HG02981 (cell line): Measurements from ENCODE around the gene BTBD8.

Experiments used
- ATAC-seq: cut with Tn5 transposase; IDR thresholded peaks from one replicate; pipeline ENCODE4 v1.9.1; 2021; ENCODE audit warnings: mild to moderate bottlenecking, moderate library complexity; ENCODE audit not compliant: unreplicated experiment

Gene BTBD8

DNA sequence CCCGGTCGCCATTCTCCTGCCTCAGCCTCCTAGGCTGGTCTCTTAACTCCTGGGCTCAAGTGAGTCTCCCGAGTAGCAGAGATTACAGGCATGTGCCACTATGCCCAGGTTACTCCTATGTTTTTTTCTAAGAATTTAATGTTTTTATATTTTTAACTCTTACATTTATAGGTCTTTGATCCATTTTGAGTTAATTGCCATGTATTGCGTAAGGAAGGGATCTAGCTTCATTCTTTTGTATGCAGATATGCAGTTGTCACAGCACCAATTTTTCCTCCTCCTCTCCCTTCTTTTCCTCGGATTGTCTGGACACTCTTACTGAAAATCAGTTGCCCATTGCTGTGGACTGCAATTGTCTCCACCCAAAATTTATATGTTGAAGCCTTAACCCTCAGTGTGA lies 11.5 kb downstream of the BTBD8 start:
- no peak for ATAC-seq

DNA sequence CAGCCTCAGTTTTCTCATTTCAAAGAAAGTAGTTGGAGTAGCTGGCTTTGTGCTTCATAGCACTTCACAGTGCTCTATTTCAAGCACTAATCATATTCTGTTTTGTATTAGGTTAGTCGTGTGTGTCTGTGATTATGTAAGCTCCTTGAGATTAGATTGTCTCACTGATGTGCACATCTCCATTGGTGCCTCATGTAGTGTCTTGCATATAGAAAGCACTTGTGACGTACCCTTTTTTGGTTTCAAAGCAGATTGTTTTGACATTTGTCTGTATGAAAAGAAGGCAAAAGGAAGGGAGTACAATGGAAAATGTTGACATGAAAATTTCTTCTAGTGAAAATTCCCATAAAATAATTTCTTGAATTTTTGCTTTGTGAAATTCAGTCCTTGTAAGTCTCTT lies 13.9 kb downstream of the BTBD8 start:
- ATAC-seq, result no peak

DNA sequence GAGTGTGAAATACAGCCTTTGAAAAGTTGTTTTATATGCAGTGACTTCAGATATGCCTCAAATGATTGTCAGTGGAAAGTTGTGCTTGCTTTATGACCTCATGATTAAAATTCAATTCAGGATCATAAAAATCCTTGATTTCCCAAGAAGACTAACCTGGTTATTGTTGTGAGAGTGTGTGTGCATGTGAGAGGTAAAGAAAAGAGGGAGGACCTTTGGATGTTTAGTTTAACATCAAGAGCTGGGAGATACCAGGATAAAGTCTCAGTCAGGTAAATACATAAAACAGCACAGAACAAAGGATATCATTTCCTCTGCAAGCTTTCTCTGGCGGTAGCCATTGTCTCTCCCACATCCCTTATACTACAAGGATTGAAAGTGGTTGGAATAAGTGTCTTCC lies 14.4 kb downstream of the BTBD8 start:
- ATAC-seq, result no peak

DNA sequence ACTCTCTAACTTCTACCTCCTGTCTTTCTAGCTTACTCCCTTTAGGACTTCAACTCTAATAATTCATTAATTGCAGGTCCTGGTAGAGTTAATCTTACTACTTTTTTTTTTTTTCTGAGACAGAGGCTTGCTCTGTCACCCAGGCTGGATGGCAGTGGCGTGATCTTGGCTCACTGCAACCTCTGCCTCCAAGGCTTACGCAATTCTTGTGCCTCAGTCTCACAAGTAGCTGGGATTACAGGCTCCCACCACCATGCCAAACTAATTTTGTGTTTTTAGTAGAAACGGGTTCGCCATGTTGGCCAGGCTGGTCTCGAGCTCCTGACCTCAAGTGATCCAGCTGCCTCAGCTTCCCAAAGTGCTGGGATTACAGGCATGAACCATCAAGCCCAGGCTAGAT lies 15.7 kb downstream of the BTBD8 start:
- no peak for ATAC-seq

DNA sequence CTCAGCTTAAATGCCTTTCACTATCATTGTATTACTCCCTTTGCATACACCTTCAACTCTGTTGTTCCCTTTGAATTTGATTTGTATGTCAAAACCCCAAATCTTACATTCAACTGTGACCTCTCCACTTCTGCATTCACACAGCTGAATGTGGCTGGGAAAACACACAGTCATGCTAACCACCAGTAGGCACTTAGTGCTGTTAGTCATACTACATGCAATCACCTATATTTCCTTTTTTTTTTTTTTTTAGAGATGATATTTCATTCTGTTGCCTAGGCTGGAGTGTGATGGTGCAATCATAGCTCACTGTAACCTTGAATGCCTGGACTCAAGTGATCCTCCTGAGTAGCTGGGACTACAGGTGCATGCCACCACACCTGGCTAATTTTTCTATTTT lies 16.2 kb downstream of the BTBD8 start:
- ATAC-seq, result no peak

DNA sequence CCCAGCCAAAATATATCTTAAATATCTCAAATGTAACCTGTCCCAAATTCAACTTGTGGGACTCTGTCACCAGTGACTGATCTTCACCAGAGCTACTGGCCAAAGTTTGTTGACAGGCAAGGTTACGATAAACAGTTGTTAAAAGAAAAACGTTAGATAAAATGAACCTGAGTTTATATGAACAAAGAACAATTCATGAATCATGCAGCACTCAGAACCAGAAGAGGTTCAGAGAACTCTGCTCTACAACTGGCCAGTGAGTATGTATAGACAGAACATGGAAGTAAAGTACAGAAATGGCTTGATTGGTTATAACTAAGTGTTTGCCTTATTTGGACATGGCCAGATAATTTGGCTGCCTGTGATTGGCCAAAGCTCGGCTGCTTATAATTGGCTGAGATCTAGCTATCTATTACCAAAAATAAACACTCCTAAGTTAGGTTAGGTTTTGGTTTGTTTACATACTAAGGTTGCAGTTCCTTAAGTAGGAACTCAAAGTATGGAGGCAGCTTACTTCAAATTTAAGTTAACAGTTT lies 25.5 kb downstream of the BTBD8 start:
- ATAC-seq, result no peak

DNA sequence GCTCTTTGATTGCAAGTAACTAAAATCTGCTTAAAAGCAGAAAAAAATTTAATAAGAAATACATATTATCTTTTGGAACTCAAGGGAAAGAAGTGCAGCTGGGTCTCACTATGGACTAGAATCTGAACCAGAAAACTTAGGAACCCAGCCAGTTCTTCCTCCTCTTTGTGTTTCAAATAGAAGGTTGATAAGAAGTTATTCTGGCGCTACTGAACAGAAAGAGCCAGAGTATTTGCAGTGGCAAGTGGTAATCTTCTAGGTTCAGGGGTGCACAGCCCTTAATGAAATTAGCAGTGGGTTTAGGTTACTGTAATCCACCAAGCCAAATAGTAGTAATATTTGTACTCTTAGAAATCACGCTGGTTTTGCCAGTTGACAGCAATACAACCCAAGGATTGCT lies 28.5 kb downstream of the BTBD8 start:
- ATAC-seq, result no peak

DNA sequence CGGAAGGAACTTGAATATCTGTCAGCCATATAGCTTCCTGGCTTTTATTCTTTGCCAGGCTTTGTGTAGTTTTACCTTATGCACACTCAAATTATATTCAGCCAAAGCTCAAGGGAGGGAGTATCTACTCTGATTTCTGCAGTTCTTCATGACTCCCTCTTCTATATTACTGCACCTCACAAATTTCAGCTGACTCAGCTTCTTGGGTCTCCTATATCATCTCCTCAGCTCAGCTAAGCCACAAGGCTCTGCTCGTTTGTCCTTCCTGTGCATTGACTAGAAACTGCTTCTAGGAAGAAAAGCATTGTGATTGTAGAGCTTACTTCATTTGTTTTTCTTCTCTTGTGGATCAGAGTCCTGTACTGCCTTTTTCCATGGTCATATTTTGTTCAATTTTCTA lies 37.4 kb downstream of the BTBD8 start:
- ATAC-seq, result no peak

DNA sequence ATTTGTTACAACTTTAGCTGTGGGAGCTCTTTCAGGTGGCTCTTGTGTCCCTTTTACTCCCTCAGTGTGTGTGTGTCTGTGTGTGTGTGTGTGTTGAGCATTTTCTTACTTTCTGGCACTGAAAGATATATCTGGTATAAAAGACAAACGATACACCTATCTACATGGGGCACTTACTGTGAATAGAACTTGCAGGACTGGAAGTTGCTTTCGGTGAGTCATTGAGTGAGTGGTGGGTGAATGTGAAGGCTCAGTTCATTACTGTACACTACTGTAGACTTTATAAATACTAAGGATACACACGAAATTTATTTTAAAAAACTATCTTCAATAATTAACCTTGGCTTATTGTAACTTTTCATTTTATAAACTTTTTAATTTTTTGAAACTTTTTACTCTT lies 38.7 kb downstream of the BTBD8 start:
- ATAC-seq, result no peak

DNA sequence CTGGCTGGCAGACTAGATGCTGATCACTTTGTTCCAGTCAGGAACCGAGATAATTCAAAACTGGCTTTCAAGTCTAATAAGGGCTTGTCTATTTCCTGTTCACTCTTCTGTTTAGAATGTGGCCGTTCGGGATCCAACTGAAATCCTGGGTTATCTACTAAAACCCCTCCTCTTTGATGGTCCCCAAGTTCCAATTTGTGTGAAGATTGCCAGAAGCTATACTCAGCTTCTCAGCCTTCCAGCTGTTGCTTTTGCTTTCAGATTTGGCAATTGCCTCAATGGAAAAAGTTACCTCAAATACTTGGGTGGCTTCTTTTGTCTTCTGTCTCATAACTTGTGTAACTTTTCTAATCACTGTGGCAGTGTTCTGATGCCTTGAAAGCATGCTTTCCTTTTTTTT lies 43.7 kb downstream of the BTBD8 start:
- ATAC-seq, result no peak

DNA sequence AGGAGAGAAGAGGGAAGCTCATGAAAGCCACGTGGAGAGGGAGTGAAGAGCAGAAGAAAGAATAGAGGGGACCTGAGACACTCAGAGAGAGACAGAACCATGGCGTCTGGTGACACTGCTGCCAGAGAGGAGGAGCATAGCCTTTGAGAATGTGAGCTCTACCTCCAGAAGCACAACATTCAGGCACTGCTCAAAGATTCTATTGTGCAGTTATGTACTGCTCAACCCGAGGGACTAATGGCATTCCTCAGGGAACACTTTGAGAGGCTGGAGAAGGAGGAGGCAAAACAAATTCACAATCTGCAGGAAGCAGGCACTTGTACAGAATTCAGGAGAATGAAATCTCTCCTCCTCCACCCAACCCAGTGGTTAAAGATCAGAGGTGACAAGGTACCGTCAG lies 45.1 kb downstream of the BTBD8 start:
- no peak for ATAC-seq

DNA sequence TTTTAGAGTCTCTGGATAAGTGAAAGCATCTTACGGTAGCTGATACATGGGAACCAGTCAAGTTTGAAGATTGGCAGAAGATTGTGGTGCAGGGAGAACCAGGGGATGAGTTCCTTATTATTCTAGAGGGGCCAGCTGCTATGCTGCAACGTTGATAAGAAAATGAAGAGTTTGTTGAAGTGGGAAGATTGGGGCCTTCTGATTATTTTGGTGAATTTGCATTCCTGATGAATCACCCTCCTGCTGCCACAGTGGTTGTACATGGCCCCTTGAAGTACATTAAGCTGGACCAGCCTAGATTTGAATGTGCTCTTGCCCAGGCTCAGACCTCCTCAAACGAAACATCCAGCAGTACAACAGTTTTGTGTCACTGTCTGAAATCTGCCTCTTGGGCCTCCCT lies 45.9 kb downstream of the BTBD8 start:
- ATAC-seq, result no peak

DNA sequence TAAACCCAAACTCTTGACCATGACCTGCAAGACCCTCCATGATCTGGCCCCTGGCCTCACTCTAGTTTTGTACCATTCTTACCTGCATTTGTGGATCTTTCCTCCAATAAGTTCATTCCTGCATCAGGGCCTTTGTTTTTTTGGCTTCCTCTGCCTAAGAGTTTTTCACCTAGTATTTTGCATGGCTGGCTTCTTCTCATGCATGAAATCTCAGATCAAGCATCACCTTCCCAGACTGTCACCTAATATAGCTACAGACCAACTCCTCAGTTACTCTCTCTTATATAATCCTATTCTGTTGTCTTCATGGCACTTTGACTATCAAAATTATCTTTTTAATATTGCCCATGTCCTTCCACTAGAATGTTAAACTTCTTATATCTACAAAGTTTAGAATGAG lies 54.2 kb downstream of the BTBD8 start:
- ATAC-seq, result no peak

DNA sequence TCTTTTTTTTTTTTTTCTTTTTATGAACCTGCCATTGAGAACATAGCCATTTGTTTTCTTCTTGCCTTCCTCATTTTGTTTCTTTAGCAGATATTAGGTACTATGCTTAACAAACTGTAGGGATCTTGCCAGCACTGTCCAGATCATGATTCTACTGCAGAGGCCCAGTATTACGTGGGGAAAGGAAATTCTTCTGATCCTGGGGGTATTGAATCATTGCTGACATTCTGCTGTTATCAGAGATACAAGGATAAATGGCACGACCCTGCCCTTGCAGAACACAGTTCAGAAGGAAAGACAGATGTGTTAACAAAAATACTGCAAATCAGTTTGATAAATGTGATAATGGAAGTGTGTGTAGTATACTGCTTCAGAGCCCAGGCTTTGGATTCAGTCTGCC lies 56.2 kb downstream of the BTBD8 start:
- no peak for ATAC-seq

DNA sequence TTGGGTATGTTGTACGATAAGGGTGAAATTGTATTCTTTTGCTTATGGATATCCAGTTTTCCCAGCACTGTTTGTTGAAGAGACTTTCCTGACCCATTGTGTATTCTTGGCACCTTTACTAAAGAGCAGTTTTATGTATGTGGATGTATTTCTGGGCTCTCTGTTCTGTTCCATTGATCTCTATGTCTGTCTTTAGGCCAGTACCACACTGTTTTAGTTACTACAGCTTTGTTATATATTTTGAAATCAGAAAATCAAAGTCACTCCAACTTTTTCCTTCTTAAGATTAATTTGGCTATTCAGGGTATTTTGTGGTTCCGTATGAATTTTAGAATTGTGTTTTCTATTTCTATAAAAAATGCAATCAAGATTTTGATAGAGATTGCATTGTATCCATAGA lies 74.8 kb downstream of the BTBD8 start:
- ATAC-seq, result no peak

DNA sequence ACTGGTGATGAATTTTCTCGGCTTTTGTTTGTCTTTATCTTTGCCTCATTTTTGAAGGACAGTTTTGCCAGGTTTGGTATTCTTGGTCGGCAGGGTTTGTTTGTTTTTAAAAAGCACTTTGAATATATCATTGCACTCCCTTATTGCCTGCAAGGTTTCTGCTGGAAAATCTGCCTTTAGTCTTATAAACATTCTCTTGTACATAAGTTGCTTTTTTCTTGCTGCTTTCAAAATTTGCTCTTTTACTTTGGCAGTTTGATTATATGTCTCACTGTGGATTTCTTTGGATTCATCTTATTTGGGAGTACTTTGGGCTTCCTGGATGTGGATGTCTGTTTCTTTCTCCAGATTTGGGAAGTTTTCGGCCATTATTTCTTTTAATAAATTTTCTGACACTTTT lies 79.4 kb downstream of the BTBD8 start:
- no peak for ATAC-seq

DNA sequence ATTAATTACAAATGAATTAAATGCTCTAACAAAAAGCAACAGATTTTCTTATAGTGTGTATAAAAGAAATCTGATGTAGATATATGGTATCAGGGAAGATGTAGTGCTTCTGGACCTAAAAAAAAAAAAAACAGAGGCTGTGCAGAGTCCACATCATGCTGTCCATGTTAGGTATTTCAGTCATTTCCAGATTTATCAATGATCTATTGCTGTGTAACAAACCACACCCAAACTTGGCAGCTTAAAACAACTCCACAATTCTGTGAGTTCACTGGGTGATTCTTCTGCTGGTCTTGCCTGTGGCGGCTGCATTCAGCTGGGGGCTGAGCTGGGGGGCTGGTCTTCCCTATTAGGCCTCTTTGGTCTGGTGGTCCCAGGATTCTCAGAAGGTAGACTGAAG lies 85.2 kb downstream of the BTBD8 start:
- no peak for ATAC-seq

DNA sequence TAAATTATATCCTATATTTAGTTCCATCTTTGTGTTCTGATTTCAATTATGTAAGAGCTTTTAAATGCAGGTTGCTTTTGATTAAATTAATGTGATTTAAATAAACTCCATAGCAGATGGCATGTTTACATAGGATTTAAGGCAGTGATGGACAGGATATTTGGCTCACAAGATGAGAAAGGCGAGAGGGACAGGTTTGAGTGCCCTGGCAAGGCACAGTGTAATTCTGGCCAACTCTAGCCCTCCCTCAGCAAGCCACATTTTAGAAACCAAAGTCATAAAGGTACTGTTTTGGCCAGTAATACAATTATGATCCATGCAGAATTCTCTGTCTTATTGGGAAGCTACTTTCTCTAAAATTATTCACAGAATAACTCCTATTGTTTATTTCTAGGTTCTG lies 87.0 kb downstream of the BTBD8 start:
- ATAC-seq, result no peak

DNA sequence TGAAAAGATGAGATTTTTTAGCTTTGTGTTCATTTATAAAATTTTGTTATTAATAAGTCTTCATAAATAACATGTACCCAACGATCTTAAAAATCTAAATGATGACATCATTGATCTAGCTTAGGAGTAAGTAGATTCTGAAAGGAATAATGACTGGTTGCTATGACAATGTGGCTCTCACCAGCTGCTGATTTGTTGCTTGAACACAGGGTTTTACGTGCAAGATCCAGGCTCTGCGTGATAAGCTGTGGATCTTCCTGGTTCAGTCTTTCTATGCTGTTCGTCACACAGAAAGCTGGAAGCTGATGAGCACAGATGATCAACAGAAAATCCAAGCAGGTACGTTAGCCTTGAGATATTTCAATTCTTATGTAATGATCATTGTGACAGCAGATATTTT lies 88.5 kb downstream of the BTBD8 start:
- ATAC-seq, result no peak

DNA sequence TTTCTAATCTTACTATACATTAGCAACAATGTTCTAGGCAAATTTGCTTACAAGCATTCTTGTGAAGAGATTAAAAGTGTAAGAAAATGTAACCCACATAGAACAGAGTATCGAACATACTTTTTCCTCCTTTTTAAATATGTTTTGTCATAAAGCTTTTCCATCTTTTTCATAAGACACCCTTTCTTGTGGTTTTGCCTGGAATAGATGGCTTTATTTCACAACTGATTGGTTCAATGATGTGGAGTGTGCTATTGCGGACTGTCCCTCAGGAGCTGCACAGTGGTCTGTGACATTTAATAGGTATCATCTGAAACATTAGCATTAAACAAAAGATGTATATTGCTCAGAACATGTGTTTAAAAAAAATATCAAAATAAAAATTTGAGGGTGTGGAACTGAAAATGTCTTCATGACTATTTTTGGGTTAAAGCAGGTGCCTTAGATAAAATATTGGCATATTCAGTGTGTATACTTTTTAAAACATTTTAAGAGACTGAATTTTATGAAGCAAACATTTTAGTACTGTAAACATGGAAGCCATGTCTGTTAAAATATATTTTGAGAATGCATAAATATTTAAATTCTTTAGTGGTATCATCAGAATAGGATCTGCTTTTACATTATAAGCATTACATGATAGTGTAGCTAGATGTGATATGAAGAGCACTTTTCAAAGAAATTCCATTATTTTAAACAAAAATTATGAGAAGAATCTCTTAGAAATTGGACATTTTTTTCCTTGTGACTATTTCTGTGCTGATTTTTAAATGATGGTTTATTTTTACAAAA lies 89.3 kb downstream of the BTBD8 start:
- no peak for ATAC-seq

DNA sequence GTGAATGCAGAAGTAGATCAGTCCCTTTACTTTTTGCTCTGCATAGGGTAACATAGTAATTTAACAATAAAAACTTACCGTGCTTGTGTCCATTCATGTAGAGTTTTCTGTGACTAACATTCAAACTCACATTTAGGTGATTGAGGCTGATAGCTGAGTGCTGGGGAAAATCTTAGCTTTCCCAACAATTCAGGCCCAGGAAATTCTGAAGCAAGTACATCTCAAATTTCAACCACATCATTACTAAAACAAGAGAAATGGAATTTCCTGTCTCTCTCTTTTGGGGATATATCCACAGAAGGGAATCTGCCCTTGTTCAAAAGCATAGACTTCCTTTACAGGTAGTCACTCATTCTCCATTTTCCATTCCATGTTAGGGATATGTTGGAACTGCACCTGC lies 104.5 kb downstream of the BTBD8 start:
- ATAC-seq, result no peak

DNA sequence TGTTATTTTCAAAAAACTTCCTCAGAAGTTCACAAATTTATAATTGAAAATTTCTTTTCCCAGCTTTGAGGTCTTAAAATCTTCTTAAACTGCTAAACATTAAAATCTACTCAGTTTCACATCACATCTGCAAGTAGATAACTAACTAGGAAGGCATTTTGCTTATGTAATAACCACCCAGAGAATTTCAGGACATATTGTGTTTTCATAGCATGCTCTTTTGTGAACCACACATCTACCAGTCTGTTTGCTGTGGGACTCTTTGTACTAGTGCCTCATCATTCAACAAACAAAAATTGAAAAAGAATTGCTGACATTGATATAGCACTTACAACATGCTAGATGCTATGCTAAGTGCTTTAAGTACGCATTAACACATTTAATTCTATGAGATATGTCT lies 105.9 kb downstream of the BTBD8 start:
- ATAC-seq, result no peak
